K562 (cell line): Measurements from ENCODE around the gene ARHGEF6.

ENCODE experiments used
- EGR1 ChIP-seq: fragments of 450-650 bp; conservative IDR thresholded peaks from 2 replicates; pipeline ENCODE4 v1.6.1; 2017; ENCODE audit warnings: mild to moderate bottlenecking
- GTF2F1 ChIP-seq: IDR thresholded peaks from 2 replicates; pipeline ENCODE4 v1.6.1; 2011; ENCODE audit warnings: low read depth, low read length, improper control_type of control experiment
- PBX2 ChIP-seq, 2 experiments: IDR thresholded peaks in 1 of 2; conservative IDR thresholded peaks in 1 of 2; 2 replicates each; pipeline ENCODE4 v1.6.1; 2016; ENCODE audit warnings: low read depth in 2 of 2, mild to moderate bottlenecking in 1 of 2, missing compliant biosample characterization in 1 of 2, missing genetic modification characterization in 1 of 2, moderate library complexity in 1 of 2
- POLR2A ChIP-seq: fragments of 450-650 bp; conservative IDR thresholded peaks from 2 replicates; pipeline ENCODE4 v1.6.1; 2016
- POLR2AphosphoS5 ChIP-seq: IDR thresholded peaks from 2 replicates; pipeline ENCODE4 v1.6.1; 2011; ENCODE audit warnings: mild to moderate bottlenecking, low read depth, low read length, moderate library complexity; ENCODE audit not compliant: control insufficient read depth, insufficient read depth
- ZNF121 ChIP-seq: sonication (generic); formaldehyde crosslinking; conservative IDR thresholded peaks from 2 replicates; pipeline ENCODE4 v1.8.0; 2022; ENCODE audit warnings: missing genetic modification reagents
- ZNF23 ChIP-seq: fragments of 250-450 bp; sonication (Bioruptor Pico); IDR thresholded peaks from 2 replicates; pipeline ENCODE4 v1.4.0; 2020; ENCODE audit warnings: mild to moderate bottlenecking
- ZNF77 ChIP-seq: fragments of 250-450 bp; sonication (Bioruptor Pico); IDR thresholded peaks from 2 replicates; pipeline ENCODE4 v1.5.0; 2020
- TF ChIP-seq, protein P1 (sequence below), 3 experiments: IDR thresholded peaks in 2 of 3; conservative IDR thresholded peaks in 1 of 3; 2 replicates each; pipeline ENCODE4 v1.5.1; 2011 to 2012; ENCODE audit warnings: low read length in 3 of 3, mild to moderate bottlenecking in 3 of 3, control low read depth in 2 of 3, improper control_type of control experiment in 1 of 3, inconsistent platforms in 1 of 3, low read depth in 1 of 3, mixed read lengths in 1 of 3, moderate library complexity in 1 of 3; ENCODE audit not compliant: insufficient read depth in 2 of 3
- TF ChIP-seq, protein P2 (sequence below): sonication (generic); formaldehyde crosslinking; IDR thresholded peaks from 2 replicates; pipeline ENCODE4 v1.4.0; 2020; ENCODE audit warnings: mild to moderate bottlenecking, missing genetic modification reagents

DNA sequence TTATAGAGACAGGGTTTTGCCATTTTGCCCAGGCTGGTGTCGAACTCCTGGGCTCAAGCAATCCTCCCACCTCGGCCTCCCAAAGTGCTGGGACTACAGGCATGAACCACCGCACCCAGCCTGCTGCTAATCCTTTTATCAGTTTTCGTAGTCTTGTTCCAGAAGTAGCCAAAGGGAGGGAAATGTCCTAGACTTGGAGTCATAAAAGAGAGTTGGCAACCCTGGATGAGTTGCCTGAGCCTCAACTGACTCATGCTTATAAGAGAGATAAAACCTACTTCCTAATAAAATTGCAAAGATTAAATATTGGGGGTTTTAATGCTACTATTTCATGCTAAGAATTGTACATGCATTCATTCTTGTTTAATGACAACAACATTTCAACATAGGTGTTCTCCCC lies 88.5 kb downstream of the ARHGEF6 start:
- no peak for TF ChIP-seq POLR2A
- TF ChIP-seq EGR1 = no peak
- TF ChIP-seq POLR2AphosphoS5 = no peak
- TF ChIP-seq, protein P1, sequence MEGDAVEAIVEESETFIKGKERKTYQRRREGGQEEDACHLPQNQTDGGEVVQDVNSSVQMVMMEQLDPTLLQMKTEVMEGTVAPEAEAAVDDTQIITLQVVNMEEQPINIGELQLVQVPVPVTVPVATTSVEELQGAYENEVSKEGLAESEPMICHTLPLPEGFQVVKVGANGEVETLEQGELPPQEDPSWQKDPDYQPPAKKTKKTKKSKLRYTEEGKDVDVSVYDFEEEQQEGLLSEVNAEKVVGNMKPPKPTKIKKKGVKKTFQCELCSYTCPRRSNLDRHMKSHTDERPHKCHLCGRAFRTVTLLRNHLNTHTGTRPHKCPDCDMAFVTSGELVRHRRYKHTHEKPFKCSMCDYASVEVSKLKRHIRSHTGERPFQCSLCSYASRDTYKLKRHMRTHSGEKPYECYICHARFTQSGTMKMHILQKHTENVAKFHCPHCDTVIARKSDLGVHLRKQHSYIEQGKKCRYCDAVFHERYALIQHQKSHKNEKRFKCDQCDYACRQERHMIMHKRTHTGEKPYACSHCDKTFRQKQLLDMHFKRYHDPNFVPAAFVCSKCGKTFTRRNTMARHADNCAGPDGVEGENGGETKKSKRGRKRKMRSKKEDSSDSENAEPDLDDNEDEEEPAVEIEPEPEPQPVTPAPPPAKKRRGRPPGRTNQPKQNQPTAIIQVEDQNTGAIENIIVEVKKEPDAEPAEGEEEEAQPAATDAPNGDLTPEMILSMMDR (IDR thresholded peaks at IDR 0.05 in 2 of 3, conservative IDR thresholded peaks at IDR 0.05 in 1 of 3; ENCODE audit: insufficient read depth in 2 of 3, low read depth in 1 of 3, low read length in 3 of 3) = no peak
- no peak for TF ChIP-seq ZNF77 (CRISPR knock-in tag)
- no peak for TF ChIP-seq GTF2F1
- no peak for TF ChIP-seq ZNF23 (CRISPR knock-in tag)
- TF ChIP-seq, protein P2, sequence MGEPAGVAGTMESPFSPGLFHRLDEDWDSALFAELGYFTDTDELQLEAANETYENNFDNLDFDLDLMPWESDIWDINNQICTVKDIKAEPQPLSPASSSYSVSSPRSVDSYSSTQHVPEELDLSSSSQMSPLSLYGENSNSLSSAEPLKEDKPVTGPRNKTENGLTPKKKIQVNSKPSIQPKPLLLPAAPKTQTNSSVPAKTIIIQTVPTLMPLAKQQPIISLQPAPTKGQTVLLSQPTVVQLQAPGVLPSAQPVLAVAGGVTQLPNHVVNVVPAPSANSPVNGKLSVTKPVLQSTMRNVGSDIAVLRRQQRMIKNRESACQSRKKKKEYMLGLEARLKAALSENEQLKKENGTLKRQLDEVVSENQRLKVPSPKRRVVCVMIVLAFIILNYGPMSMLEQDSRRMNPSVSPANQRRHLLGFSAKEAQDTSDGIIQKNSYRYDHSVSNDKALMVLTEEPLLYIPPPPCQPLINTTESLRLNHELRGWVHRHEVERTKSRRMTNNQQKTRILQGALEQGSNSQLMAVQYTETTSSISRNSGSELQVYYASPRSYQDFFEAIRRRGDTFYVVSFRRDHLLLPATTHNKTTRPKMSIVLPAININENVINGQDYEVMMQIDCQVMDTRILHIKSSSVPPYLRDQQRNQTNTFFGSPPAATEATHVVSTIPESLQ = no peak
- no peak for TF ChIP-seq PBX2 (CRISPR knock-in tag; IDR thresholded peaks at IDR 0.05; ENCODE audit: low read depth)
- no peak for TF ChIP-seq PBX2 (tag; conservative IDR thresholded peaks at IDR 0.05; ENCODE audit: low read depth)
- TF ChIP-seq ZNF121 = no peak
